OCI-LY3 (cell line): ENCODE data around the gene NFATC2IP.

Experiments used
- H2AFZ ChIP-seq: fragments of 200-600, 300-600 bp; shearing (Covaris generic); 2 replicates; pipeline ENCODE4 v1.6.0; 2014; ENCODE audit warnings: antibody characterized with exemption, low read depth, low read length
- H3K27ac ChIP-seq: fragments of 200-600, 300-600 bp; sonication (generic); 2 replicates; pipeline ENCODE4 v1.5.1; 2014; ENCODE audit warnings: mild to moderate bottlenecking, low read length, moderate library complexity, mixed read lengths
- H3K27me3 ChIP-seq: fragments of 200-600, 300-600 bp; sonication (generic); 2 replicates; pipeline ENCODE4 v1.6.1; 2014; ENCODE audit warnings: low read depth, low read length, mixed read lengths
- H3K36me3 ChIP-seq: fragments of 200-600, 300-600 bp; sonication (generic); replicated peaks from 2 replicates; pipeline ENCODE3; 2014; ENCODE audit warnings: low read depth, low read length, mixed read lengths
- H3K4me1 ChIP-seq: fragments of 300-600, 200-600 bp; sonication (generic); 2 replicates; pipeline ENCODE4 v1.6.1; 2014; ENCODE audit warnings: low read length, mixed read lengths
- H3K4me2 ChIP-seq: fragments of 200-600, 300-600 bp; sonication (generic); 2 replicates; pipeline ENCODE4 v1.6.1; 2014; ENCODE audit warnings: low read length, mixed read lengths
- H3K4me3 ChIP-seq: fragments of 300-600, 200-600 bp; sonication (generic); 2 replicates; pipeline ENCODE4 v1.5.1; 2014; ENCODE audit warnings: antibody characterized with exemption, mild to moderate bottlenecking, low read length, moderate library complexity
- H3K79me2 ChIP-seq: fragments of 300-600, 200-600 bp; shearing (Covaris generic); 2 replicates; pipeline ENCODE4 v1.6.1; 2014; ENCODE audit warnings: mild to moderate bottlenecking, low read length, mixed read lengths
- H3K9ac ChIP-seq: fragments of 300-600, 200-600 bp; shearing (Covaris generic); 2 replicates; pipeline ENCODE4 v1.6.0; 2014; ENCODE audit warnings: mild to moderate bottlenecking, low read length, moderate library complexity
- H3K9me3 ChIP-seq: fragments of 200-600, 300-600 bp; shearing (Covaris generic); 2 replicates; pipeline ENCODE4 v1.6.1; 2014; ENCODE audit warnings: low read length, mixed read lengths; ENCODE audit not compliant: insufficient read depth
- H4K20me1 ChIP-seq: fragments of 200-600, 300-600 bp; sonication (generic); 2 replicates; pipeline ENCODE4 v1.6.1; 2016; ENCODE audit warnings: low read length, mixed read lengths; ENCODE audit not compliant: insufficient read depth
- CTCF ChIP-seq: fragments of 200-600, 300-600 bp; sonication (generic); IDR thresholded peaks from 2 replicates; pipeline ENCODE4 v1.5.1; 2014; ENCODE audit warnings: antibody characterized with exemption, low read length, low read depth
- EZH2phosphoT487 ChIP-seq: fragments of 200-600 bp; shearing (Covaris generic); IDR thresholded peaks from 2 replicates; pipeline ENCODE4 v1.6.1; 2018; ENCODE audit warnings: antibody characterized with exemption, mixed run types, low read depth

Gene NFATC2IP

DNA sequence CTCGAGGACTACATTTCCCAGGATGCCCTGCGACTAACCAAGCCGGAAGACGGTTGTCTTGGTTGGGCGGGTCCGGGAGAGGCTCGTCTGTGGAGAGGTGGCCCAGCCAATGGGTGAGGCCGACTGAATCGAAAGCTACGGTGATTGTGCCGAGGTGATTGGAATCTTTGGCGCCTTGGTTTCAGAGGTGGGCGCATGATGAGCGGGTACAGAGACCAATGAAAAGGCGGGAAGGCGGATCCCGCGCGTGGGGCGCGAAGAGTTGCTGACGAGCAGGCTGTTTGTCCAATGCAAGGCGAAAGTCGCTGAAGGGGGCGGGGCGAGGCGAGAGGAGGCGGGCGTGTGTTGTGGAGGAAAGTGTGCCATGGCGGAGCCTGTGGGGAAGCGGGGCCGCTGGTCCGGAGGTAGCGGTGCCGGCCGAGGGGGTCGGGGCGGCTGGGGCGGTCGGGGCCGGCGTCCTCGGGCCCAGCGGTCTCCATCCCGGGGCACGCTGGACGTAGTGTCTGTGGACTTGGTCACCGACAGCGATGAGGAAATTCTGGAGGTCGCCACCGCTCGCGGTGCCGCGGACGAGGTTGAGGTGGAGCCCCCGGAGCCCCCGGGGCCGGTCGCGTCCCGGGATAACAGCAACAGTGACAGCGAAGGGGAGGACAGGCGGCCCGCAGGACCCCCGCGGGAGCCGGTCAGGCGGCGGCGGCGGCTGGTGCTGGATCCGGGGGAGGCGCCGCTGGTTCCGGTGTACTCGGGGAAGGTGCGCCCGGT is at the start of gene NFATC2IP:
NFATC2IP (plus strand) TSS at position 290 of the 762 bp plus-strand sequence; CDS start at position 365, 75 bp downstream.
- H3K4me2 ChIP-seq: peak within 1 kb of the TSS; percentile 97
- H3K9me3 ChIP-seq: no peaks in the 10 kb centered on the region
- TF ChIP-seq CTCF (no peak), EZH2phosphoT487 (no peak)
- 0 out of 2 replicates have a peak, but pooled peaks cover 4% of the 10 kb centered on the region for H3K27me3 ChIP-seq
- peaks cover 38% of the 10 kb centered on the region for H3K79me2 ChIP-seq
- H3K27ac ChIP-seq: peak within 1 kb of the TSS; percentile 61
- H4K20me1 ChIP-seq: no peaks in the 10 kb centered on the region
- peaks cover 32% of the 10 kb centered on the region for H3K36me3 ChIP-seq
- peak within 1 kb of the TSS; percentile 89 for H2AFZ ChIP-seq
- H3K4me1 ChIP-seq: peaks cover 27% of the 10 kb centered on the region
- peak within 1 kb of the TSS; percentile 91 for H3K4me3 ChIP-seq
- H3K9ac ChIP-seq: peak within 1 kb of the TSS; percentile 98

DNA sequence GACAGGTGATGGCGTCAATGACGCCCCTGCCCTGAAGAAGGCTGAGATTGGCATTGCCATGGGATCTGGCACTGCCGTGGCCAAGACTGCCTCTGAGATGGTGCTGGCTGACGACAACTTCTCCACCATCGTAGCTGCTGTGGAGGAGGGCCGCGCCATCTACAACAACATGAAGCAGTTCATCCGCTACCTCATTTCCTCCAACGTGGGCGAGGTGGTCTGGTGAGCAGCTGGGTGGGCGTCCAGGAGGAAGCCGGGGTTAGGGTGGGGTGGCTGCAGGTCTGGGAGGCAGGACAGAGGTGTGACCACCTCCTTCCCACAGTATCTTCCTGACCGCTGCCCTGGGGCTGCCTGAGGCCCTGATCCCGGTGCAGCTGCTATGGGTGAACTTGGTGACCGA is 48.9 kb upstream of the NFATC2IP start:
- no peaks in the 10 kb centered on the region for H3K9me3 ChIP-seq
- H3K27me3 ChIP-seq: no peaks in the 10 kb centered on the region
- H3K79me2 ChIP-seq: no peaks in the 10 kb centered on the region
- H3K27ac ChIP-seq: no peak overlapping the region
- H4K20me1 ChIP-seq: no peaks in the 10 kb centered on the region
- H3K4me1 ChIP-seq: no peaks in the 10 kb centered on the region
- no peak overlapping the region for H2AFZ ChIP-seq
- no peak overlapping the region for H3K9ac ChIP-seq
- H3K4me3 ChIP-seq: no peak overlapping the region
- H3K4me2 ChIP-seq: no peak overlapping the region
- TF ChIP-seq EZH2phosphoT487 (no peak), CTCF (no peak)
- H3K36me3 ChIP-seq: no peaks in the 10 kb centered on the region

DNA sequence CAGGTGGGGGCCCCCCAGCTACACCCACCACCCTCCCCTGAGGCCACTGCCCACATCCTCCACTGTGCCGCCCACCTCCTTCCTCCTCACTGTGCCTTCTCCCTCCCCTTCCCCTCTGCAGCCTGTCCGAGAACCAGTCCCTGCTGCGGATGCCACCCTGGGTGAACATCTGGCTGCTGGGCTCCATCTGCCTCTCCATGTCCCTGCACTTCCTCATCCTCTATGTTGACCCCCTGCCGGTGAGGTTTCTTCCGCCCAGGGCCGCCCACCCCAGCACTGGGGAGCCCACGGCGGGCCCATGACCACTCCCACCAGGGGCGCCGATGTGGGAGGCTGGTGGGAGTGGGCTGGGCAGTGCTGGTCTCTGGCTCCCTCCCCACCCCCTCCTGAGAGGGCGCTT is 47.8 kb upstream of the NFATC2IP start:
- Histone ChIP-seq H3K4me3 (no peak overlapping the region), H3K9me3 (no peaks in the 10 kb centered on the region), H3K36me3 (no peaks in the 10 kb centered on the region), H3K79me2 (no peaks in the 10 kb centered on the region), H3K27me3 (no peaks in the 10 kb centered on the region), H3K4me2 (no peak overlapping the region), H3K9ac (no peak overlapping the region), H3K4me1 (no peaks in the 10 kb centered on the region), H4K20me1 (no peaks in the 10 kb centered on the region), H2AFZ (no peak overlapping the region), H3K27ac (no peak overlapping the region)
- TF ChIP-seq EZH2phosphoT487 (no peak), CTCF (no peak)

DNA sequence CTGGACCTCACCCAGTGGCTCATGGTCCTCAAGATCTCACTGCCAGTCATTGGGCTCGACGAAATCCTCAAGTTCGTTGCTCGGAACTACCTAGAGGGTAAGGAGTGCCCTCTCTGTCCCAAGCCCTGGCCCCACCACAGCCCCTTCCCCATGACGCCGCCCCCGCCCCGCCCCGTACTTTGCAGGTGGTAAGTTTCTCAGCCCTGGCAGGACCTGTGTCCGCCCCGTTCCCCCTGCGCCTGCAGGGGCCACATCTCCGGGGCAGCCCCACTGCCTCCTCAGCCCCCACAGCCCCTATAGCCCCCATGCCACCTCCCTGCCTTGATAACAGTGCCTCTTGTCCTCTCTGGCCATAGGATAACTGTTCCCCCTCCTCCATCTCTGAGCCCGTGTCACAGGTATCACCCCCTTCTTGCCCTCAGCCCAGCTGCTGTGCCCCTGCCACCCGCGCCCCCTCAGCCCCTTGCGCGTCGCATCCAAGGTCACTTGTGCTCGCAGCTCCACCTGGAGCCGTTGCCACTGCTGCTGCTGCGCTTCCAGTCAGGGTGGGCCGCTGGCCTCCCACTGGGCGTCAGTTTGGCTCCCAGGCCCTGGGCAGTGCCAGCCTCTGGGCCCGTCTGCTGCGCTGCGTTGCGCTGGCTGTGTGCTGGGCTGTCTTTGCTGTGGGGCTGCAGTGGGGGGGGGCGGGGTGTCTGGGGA is 47.2 kb upstream of the NFATC2IP start:
- no peak overlapping the region for H2AFZ ChIP-seq
- H3K36me3 ChIP-seq: no peaks in the 10 kb centered on the region
- no peaks in the 10 kb centered on the region for H3K79me2 ChIP-seq
- TF ChIP-seq CTCF: no peak
- no peak for TF ChIP-seq EZH2phosphoT487
- H3K4me3 ChIP-seq: no peak overlapping the region
- no peaks in the 10 kb centered on the region for H4K20me1 ChIP-seq
- H3K27ac ChIP-seq: no peak overlapping the region
- no peaks in the 10 kb centered on the region for H3K27me3 ChIP-seq
- H3K9me3 ChIP-seq: no peaks in the 10 kb centered on the region
- H3K4me1 ChIP-seq: no peaks in the 10 kb centered on the region
- H3K9ac ChIP-seq: no peak overlapping the region
- H3K4me2 ChIP-seq: no peak overlapping the region
